Tibial artery (tissue), 4 donors: Measurements from ENCODE around the gene RHCG.

Experiments
- DNase-seq, 2 donors: peaks; one replicate each; pipeline ENCODE4 v3.0.0-alpha.2; 2019
- H3K27ac ChIP-seq, 2 donors: fragments of 200-600 bp; sonication (generic) in 1 of 2; 1 replicate in 1 of 2; 2 replicates in 1 of 2; pipeline ENCODE4 v1.5.1; 2018 to 2019; ENCODE audit warnings: mild to moderate bottlenecking in 1 of 2
- H3K27me3 ChIP-seq, 2 donors: fragments of 200-600 bp; sonication (generic) in 1 of 2; one replicate each; pipeline versions ENCODE4 v1.5.1 to v1.6.0; 2016 to 2019
- H3K36me3 ChIP-seq, 3 donors: fragments of 200-600 bp; sonication (generic) in 2 of 3; one replicate each; pipeline ENCODE4 v1.5.1; 2016 to 2019; ENCODE audit warnings: mild to moderate bottlenecking in 2 of 3
- H3K4me1 ChIP-seq, 4 donors: fragments of 200-600 bp; sonication (generic) in 2 of 4; 1 replicate in 3 of 4; 2 replicates in 1 of 4; pipeline ENCODE4 v1.5.1; 2016 to 2019
- H3K4me3 ChIP-seq, 2 donors: fragments of 200-600 bp; sonication (generic) in 1 of 2; 1 replicate in 1 of 2; 2 replicates in 1 of 2; pipeline ENCODE4 v1.5.1; 2018 to 2019; ENCODE audit warnings: mild to moderate bottlenecking in 2 of 2
- H3K9me3 ChIP-seq, 3 donors: fragments of 200-600 bp; sonication (generic) in 1 of 3; one replicate each; pipeline ENCODE4 v1.5.1; 2016 to 2019
- intact Hi-C: fragments of 100-400 bp; cut with DNase I; formaldehyde crosslinking; loops from one replicate; pipeline ENCODE4 v1.15.0; 2023; ENCODE audit warnings: low total_unique reads
- TF ChIP-seq, protein P1 (sequence below), 2 experiments: fragments of 200-600 bp in 1 of 2; fragments of 450-650 bp in 1 of 2; IDR thresholded peaks; one replicate each; pipeline ENCODE4 v1.5.1; 2017 to 2019; ENCODE audit warnings: antibody characterized with exemption in 2 of 2, mild to moderate bottlenecking in 1 of 2, moderate library complexity in 1 of 2

Gene RHCG

DNA sequence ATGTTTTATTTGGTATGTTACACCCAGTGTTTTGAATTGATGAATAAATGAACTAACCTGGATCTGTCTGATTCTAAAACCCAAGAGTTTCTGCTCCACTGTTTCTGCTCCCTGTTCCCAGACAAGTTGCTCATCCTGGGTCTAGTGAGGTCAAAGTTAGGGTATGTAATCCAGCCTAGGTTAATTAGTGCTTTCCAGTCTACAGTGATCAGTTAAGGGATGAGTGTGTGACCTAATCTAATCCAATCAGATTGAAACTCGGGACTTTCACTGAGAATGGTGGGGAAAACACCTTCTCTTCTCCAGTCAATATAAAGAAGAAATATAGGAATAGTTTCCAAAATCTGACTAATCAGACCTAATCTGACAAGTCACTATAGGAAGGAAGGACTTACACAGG, 27.8 kb upstream of the RHCG start:
- Histone ChIP-seq H3K4me1 (no peaks in the 10 kb centered on the region), H3K27ac (no peak overlapping the region), H3K9me3 (peaks cover 0 to 6% (median 0%) of the 10 kb centered on the region in 3 donors), H3K36me3 (no peaks in the 10 kb centered on the region), H3K4me3 (no peak overlapping the region), H3K27me3 (peaks cover 0 to 3% of the 10 kb centered on the region in 2 donors)
- intact Hi-C loops = no loop called here
- no peak for DNase-seq
- TF ChIP-seq, protein P1, sequence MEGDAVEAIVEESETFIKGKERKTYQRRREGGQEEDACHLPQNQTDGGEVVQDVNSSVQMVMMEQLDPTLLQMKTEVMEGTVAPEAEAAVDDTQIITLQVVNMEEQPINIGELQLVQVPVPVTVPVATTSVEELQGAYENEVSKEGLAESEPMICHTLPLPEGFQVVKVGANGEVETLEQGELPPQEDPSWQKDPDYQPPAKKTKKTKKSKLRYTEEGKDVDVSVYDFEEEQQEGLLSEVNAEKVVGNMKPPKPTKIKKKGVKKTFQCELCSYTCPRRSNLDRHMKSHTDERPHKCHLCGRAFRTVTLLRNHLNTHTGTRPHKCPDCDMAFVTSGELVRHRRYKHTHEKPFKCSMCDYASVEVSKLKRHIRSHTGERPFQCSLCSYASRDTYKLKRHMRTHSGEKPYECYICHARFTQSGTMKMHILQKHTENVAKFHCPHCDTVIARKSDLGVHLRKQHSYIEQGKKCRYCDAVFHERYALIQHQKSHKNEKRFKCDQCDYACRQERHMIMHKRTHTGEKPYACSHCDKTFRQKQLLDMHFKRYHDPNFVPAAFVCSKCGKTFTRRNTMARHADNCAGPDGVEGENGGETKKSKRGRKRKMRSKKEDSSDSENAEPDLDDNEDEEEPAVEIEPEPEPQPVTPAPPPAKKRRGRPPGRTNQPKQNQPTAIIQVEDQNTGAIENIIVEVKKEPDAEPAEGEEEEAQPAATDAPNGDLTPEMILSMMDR (IDR thresholded peaks at IDR 0.05) = no peak

DNA sequence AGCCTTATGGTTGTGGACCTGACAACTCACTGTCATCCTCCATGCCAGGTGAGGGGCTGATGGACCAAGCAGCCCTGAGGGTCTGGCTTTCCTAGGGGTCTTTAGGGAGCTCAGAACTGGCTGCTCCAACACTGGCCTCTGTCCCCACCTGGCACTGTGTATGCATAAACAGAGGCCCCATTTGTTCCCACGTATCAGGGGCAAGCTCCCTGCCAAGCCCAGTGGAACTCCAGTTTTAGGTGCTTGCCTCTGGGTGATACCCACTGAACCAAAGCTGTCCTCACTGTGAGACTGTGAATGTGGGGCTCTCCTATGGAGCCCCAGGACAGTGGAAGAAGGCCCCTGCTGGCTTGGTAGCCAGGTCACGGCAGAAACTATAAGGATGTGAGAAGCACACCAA, 26.7 kb upstream of the RHCG start:
- H3K4me3 ChIP-seq = no peak overlapping the region
- H3K27ac ChIP-seq = no peak overlapping the region
- no peaks in the 10 kb centered on the region for H3K36me3 ChIP-seq
- peaks cover 0 to 3% of the 10 kb centered on the region in 2 donors for H3K27me3 ChIP-seq
- intact Hi-C loops = no loop called here
- TF ChIP-seq, protein P1 (IDR thresholded peaks at IDR 0.05) = no peak
- no peaks in the 10 kb centered on the region for H3K4me1 ChIP-seq
- peaks cover 0 to 6% (median under 1%) of the 10 kb centered on the region in 3 donors for H3K9me3 ChIP-seq
- no peak for DNase-seq

DNA sequence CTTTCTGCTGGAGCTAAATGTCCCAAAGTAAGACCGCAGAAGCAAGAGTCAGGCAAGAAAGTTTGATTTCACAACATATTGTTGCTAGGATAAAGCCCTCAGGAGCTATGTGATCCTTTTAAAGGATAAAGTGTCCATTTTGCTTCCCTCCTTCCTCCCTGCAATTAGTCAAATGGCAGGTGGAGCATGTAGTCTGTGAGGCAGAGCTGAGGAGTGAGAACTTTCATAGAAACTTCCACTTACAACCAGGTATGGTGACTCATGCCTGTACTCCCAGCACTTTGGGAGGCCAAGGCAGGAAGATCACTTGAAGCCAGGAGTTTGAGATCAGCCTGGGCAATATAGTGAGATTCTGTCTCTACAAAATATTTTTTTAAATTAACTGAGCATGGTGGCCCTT, 25.2 kb upstream of the RHCG start:
- Histone ChIP-seq H3K27me3 (peaks cover 0 to 3% of the 10 kb centered on the region in 2 donors), H3K4me3 (no peak overlapping the region), H3K9me3 (peaks cover 0 to 6% (median 3%) of the 10 kb centered on the region in 3 donors), H3K27ac (no peak overlapping the region), H3K36me3 (no peaks in the 10 kb centered on the region), H3K4me1 (no peaks in the 10 kb centered on the region)
- DNase-seq = no peak
- intact Hi-C loops = no loop called here
- TF ChIP-seq, protein P1 (IDR thresholded peaks at IDR 0.05) = no peak

DNA sequence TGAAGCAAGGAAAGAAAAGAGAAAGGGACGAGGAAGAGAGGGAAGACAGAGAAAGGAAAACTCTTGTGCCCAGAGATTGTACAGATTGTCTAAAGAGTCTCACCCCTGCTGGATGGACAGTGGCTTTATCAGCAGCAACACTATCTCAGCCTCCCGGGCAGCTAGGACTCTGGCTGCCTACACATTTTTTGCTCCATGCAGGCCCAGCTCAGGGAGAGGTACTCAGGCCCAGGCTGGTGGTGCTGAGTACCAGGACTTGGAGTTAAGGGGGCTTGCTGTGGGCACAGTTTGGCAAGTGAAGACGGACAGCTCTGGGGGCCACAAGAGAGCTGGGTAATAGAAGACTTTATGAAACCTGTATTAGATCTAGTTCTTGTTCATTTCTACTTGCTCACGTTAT, 19.1 kb upstream of the RHCG start:
- peaks cover 0 to 4% (median 3%) of the 10 kb centered on the region in 3 donors for H3K9me3 ChIP-seq
- TF ChIP-seq, protein P1 (IDR thresholded peaks at IDR 0.05) = no peak
- H3K27me3 ChIP-seq = peaks cover 0 to 19% of the 10 kb centered on the region in 2 donors
- no peak overlapping the region for H3K27ac ChIP-seq
- DNase-seq = no peak
- intact Hi-C loops = no loop called here
- H3K4me1 ChIP-seq = no peaks in the 10 kb centered on the region
- H3K4me3 ChIP-seq = no peak overlapping the region
- no peaks in the 10 kb centered on the region for H3K36me3 ChIP-seq

DNA sequence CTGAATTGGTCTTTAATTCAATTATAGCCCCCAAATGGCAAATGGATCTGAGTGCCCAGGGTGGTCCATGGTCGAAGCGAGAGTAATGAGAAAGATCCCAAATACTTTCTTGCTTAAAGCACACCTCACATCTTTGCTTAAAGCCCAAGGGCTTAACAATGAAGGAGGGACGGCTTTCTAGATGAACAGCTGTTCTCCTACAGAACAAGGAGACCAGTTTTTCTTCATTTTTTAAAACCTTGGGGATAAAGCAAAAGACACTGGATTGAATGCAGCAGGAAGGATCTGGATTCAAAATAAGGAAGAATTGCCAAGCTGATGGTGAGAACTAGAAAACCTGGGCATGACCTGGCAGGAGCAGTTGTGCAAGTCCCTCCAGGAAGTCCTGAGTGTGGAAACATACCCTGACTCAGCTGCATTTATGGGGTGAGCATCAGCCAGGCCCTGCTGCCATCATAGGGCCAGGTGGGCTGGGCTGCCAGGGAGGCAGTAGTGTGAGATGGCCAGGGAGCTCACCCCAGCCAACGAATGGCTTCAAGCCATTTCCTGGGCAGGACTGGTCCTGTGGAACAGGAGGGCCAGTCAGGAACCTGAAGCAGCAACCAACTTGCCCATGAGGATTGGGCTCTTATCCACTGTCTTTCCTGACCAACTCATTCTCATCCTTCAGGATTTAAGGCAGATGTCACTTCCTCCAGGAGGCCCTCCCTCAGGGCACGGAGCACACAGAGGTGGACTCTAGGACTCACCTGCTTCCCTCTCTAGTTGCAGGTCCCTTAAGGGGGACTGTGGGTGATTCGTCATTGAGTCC, 18.4 kb upstream of the RHCG start:
- Histone ChIP-seq H3K4me3 (no peak overlapping the region), H3K36me3 (no peaks in the 10 kb centered on the region), H3K27me3 (peaks cover 0 to 19% of the 10 kb centered on the region in 2 donors), H3K4me1 (no peaks in the 10 kb centered on the region), H3K9me3 (peaks cover 0 to 3% (median 0%) of the 10 kb centered on the region in 3 donors), H3K27ac (no peak overlapping the region)
- no peak for DNase-seq
- intact Hi-C loops = no loop called here
- TF ChIP-seq, protein P1 (IDR thresholded peaks at IDR 0.05) = no peak
